GM10266 (cell line): ENCODE measurements around the gene NCEH1.

ENCODE experiments used
- DNase-seq: peaks from one replicate; pipeline ENCODE4 v3.0.0; 2012; ENCODE audit errors: extremely low spot score
- CTCF ChIP-seq: IDR thresholded peaks from 2 replicates; pipeline ENCODE4 v1.5.1; 2012; ENCODE audit warnings: mild to moderate bottlenecking, low read depth; ENCODE audit not compliant: control insufficient read depth, insufficient read depth; ENCODE audit errors: missing control alignments

NCEH1 gene

GRCh38 chr3:172591125-172591605 is 119.7 kb downstream of the NCEH1 start:
- no peak for DNase-seq
- no peak for TF ChIP-seq CTCF

- TF ChIP-seq CTCF = no peak
- no peak for DNase-seq
Observed at GRCh38 chr3:172586436-172586835, 124.4 kb downstream of the NCEH1 start.

GRCh38 chr3:172585954-172586353 is 124.9 kb downstream of the NCEH1 start:
- no peak for DNase-seq
- no peak for TF ChIP-seq CTCF

GRCh38 chr3:172582712-172583111 is 128.2 kb downstream of the NCEH1 start:
- no peak for DNase-seq
- no peak for TF ChIP-seq CTCF

GRCh38 chr3:172581757-172582166 is 129.1 kb downstream of the NCEH1 start:
- no peak for DNase-seq

GRCh38 chr3:172580680-172581401 is 130.0 kb downstream of the NCEH1 start:
- peak; percentile 43 for DNase-seq
- TF ChIP-seq CTCF = no peak

More at GRCh38 chr3:172581757-172582166, 129.1 kb downstream of the NCEH1 start:
- TF ChIP-seq CTCF = no peak
